ENCODE data around the gene ITPR2. TPM values are rescaled to one million over a fixed set of nuclear protein-coding genes. Genes with fewer than 3 reads are reported as not detected.

The ITPR2 gene
- total RNA-seq, 4 donors from 2014 or later: 42.8 to 62.5 (median 52.1) TPM

DNA sequence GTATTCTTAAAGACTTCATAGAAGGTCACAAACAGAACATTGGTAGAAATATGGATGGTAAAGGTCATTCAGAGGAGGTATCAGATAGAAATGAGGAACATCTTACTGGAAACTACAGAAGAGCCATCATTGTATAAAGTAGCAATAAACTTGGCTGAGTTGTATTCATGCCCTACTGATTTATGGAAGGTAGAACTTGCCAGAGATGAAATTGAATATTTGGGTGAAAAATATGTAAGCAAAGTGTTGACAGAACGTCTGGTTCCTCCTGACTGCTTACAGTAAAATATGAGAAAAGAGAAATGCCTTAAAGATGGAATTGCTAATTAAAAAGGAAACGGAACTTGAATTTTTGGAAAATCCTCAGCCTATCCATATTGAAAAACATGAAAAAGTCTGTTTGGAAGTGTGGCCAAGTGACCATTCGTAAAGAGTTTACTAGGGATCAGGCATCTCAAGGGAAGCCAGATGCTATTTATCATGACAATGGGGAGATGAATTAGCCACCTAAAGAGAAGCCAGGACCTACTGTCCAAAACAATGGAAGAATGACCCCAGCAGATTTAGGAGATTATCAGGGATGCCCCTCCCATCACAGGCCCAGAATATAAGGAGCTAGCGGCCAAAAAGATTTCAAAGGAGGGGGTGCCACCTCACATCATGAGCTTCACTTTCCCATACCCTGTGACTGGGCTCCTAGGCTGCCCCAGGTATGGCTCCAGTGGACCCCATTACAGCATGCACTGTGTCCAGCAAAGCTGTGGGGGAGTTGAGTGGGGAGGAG lies 189.3 kb downstream of the ITPR2 start:
- intact Hi-C loops (cut with DNase I; ENCODE audit: low total_unique reads): no loop called here
- DNase-seq (ENCODE audit: low spot score in 2 of 2): no peak
- WGBS, 2 donors: 88 to 91% methylated on average over 4 of the region's 4 CpGs
- TF ChIP-seq, protein P1, sequence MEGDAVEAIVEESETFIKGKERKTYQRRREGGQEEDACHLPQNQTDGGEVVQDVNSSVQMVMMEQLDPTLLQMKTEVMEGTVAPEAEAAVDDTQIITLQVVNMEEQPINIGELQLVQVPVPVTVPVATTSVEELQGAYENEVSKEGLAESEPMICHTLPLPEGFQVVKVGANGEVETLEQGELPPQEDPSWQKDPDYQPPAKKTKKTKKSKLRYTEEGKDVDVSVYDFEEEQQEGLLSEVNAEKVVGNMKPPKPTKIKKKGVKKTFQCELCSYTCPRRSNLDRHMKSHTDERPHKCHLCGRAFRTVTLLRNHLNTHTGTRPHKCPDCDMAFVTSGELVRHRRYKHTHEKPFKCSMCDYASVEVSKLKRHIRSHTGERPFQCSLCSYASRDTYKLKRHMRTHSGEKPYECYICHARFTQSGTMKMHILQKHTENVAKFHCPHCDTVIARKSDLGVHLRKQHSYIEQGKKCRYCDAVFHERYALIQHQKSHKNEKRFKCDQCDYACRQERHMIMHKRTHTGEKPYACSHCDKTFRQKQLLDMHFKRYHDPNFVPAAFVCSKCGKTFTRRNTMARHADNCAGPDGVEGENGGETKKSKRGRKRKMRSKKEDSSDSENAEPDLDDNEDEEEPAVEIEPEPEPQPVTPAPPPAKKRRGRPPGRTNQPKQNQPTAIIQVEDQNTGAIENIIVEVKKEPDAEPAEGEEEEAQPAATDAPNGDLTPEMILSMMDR (IDR thresholded peaks at IDR 0.05): no peak
- TF ChIP-seq POLR2A (IDR thresholded peaks at IDR 0.05): no peak
- no peak overlapping the region for H3K4me3 ChIP-seq (ENCODE audit: low read depth, poor library complexity, severe bottlenecking)

- TF ChIP-seq, protein P1 (IDR thresholded peaks at IDR 0.05): no peak
- TF ChIP-seq POLR2A (IDR thresholded peaks at IDR 0.05): no peak
- DNase-seq (ENCODE audit: low spot score in 2 of 2): no peak
- H3K4me3 ChIP-seq (ENCODE audit: low read depth, poor library complexity, severe bottlenecking): no peak overlapping the region
- intact Hi-C loops (cut with DNase I; ENCODE audit: low total_unique reads): no loop called here
- WGBS, 2 donors: 80 to 83% methylated on average over 2 of the region's 2 CpGs
Observed at GRCh38 chr12:26642361-26642760, 190.6 kb downstream of the ITPR2 start.

GRCh38 chr12:26636710-26637328 lies 196.2 kb downstream of the ITPR2 start:
- no peak overlapping the region for H3K4me3 ChIP-seq (ENCODE audit: low read depth, poor library complexity, severe bottlenecking)
- TF ChIP-seq, protein P1 (IDR thresholded peaks at IDR 0.05): no peak
- no peak for TF ChIP-seq POLR2A (IDR thresholded peaks at IDR 0.05)
- intact Hi-C loops (cut with DNase I; ENCODE audit: low total_unique reads): no loop called here
- no peak for DNase-seq (ENCODE audit: low spot score in 2 of 2)
- WGBS, 2 donors: 88 to 90% methylated on average over 2 of the region's 2 CpGs

GRCh38 chr12:26633591-26634210 lies 199.3 kb downstream of the ITPR2 start:
- TF ChIP-seq, protein P1 (IDR thresholded peaks at IDR 0.05): no peak
- no peak for TF ChIP-seq POLR2A (IDR thresholded peaks at IDR 0.05)
- intact Hi-C loops (cut with DNase I; ENCODE audit: low total_unique reads): no loop called here

DNA sequence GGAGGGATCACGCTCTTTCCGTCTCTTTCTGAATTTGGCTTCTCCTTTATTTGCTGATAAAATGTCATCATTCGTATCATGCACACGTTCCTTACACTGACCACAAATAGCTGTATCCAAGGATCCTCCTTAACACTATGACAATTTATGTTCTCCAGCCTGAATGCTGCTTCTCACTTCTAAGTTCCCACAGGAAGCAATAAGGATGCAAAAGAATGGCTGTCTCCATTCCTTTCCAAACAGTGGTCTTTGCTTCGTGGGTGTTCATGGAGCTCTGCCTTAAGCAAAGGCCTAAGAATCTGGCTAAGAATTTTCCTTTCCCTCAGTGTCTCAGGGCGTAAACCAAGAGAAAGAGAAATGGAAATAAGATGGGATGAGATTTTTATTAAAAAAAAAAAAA lies 200.2 kb downstream of the ITPR2 start:
- DNase-seq (ENCODE audit: low spot score in 2 of 2): no peak
- 87 to 90% methylated on average over 6 of the region's 6 CpGs for WGBS, 2 donors
- TF ChIP-seq, protein P1 (IDR thresholded peaks at IDR 0.05): no peak
- TF ChIP-seq POLR2A (IDR thresholded peaks at IDR 0.05): no peak
- intact Hi-C loops (cut with DNase I; ENCODE audit: low total_unique reads): no loop called here
- H3K4me3 ChIP-seq (ENCODE audit: low read depth, poor library complexity, severe bottlenecking): no peak overlapping the region

More at GRCh38 chr12:26633591-26634210, 199.3 kb downstream of the ITPR2 start:
- 54 to 57% methylated on average over 5 of the region's 5 CpGs for WGBS, 2 donors
- no peak overlapping the region for H3K4me3 ChIP-seq (ENCODE audit: low read depth, poor library complexity, severe bottlenecking)
- DNase-seq (ENCODE audit: low spot score in 2 of 2): no peak

All from lower leg skin (tissue), 4 donors.